Sciatic nerve (tissue), 2 donors: ENCODE data around the gene PCDHB5. TPM values are rescaled to one million over a fixed set of nuclear protein-coding genes. Genes with fewer than 3 reads are reported as not detected.

Experiments used
- ATAC-seq: fragments of 200-7000 bp; cut with Tn5 transposase; one replicate; pipeline ENCODE4 v1.9.1; 2020; ENCODE audit warnings: mild to moderate bottlenecking, moderate library complexity
- DNase-seq: peaks from one replicate; pipeline ENCODE4 v3.0.0-alpha.2; 2020; ENCODE audit warnings: low spot score
- intact Hi-C: fragments of 100-400 bp; cut with DNase I; formaldehyde crosslinking; loops from one replicate; pipeline ENCODE4 v1.14.2; 2022
- total RNA-seq: library from RNA; stranded (reverse); fragmentation: NEBNext Ultra II Directional; extraction: Animal tissue kit (Norgen Biotek cat#: 25700); gene quantifications from one replicate; pipeline ENCODE4 v1.2.1, GENCODE V29; 2021
- donor health status: DM: no; HTN: no; CAD: no.
- donor health status: DM: no; HTN: no; CAD: no.

PCDHB5 gene
- total RNA-seq, 1 donor from 2014 or later, result 4.4 TPM

- ATAC-seq (no peak), DNase-seq (no peak)
- intact Hi-C loops, result no loop called here
These were observed 52.0 kb downstream of the PCDHB5 start, which contains the start of gene PCDHB9 for GRCh38 chr5:141186897-141187512. Gene PCDHB9, plus strand, starts transcription at chr5:141187161. Its CDS starts 158 bp downstream, at chr5:141187319.

Other genes with a start within 250 kb of the PCDHB5 start
- gene PCDHAC1, start 208.9 kb upstream of the PCDHB5 start, total RNA-seq, result 0.71 TPM
- 2.4 TPM for gene PCDHAC2, start 168.7 kb upstream of the PCDHB5 start, total RNA-seq
- 0.09 TPM for gene PCDHB1, start 83.8 kb upstream of the PCDHB5 start, total RNA-seq
- 3.8 TPM for gene PCDHB2, start 40.6 kb upstream of the PCDHB5 start, total RNA-seq
- 4.5 TPM for gene PCDHB3, start 34.7 kb upstream of the PCDHB5 start, total RNA-seq
- 12.2 TPM for gene PCDHB4, start 13.4 kb upstream of the PCDHB5 start, total RNA-seq
- 2.4 TPM for gene PCDHB6, start 14.9 kb downstream of the PCDHB5 start, total RNA-seq
- 5.0 TPM for gene PCDHB7, start 37.4 kb downstream of the PCDHB5 start, total RNA-seq
- 4.5 TPM for gene PCDHB8, start 42.6 kb downstream of the PCDHB5 start, total RNA-seq
- 9.5 TPM for gene PCDHB16, start 47.2 kb downstream of the PCDHB5 start, total RNA-seq
- 3.7 TPM for gene PCDHB9, start 52.0 kb downstream of the PCDHB5 start, total RNA-seq
- 5.3 TPM for gene PCDHB10, start 57.1 kb downstream of the PCDHB5 start, total RNA-seq
- 9.9 TPM for gene PCDHB11, start 64.4 kb downstream of the PCDHB5 start, total RNA-seq
- gene PCDHB12, start 73.5 kb downstream of the PCDHB5 start, total RNA-seq, result 6.6 TPM
- 4.9 TPM for gene PCDHB13, start 78.7 kb downstream of the PCDHB5 start, total RNA-seq
- 5.3 TPM for gene PCDHB14, start 88.1 kb downstream of the PCDHB5 start, total RNA-seq
- gene PCDHB15, start 110.2 kb downstream of the PCDHB5 start, total RNA-seq, result 7.3 TPM
- gene SLC25A2, start 168.8 kb downstream of the PCDHB5 start, total RNA-seq, result 1.4 TPM
- gene TAF7, start 185.6 kb downstream of the PCDHB5 start, total RNA-seq, result 84.3 TPM
- gene PCDHGA1, start 195.3 kb downstream of the PCDHB5 start, total RNA-seq, result 1.4 TPM
- 13.5 TPM for gene PCDHGA2, start 203.6 kb downstream of the PCDHB5 start, total RNA-seq
- gene PCDHGA3, start 208.6 kb downstream of the PCDHB5 start, total RNA-seq, result 6.7 TPM
- gene PCDHGB1, start 214.9 kb downstream of the PCDHB5 start, total RNA-seq, result 7.8 TPM
- gene PCDHGA4, start 219.8 kb downstream of the PCDHB5 start, total RNA-seq, result 10.6 TPM
- 10.2 TPM for gene PCDHGB2, start 224.8 kb downstream of the PCDHB5 start, total RNA-seq
- gene PCDHGA5, start 229.0 kb downstream of the PCDHB5 start, total RNA-seq, result 8.8 TPM
- gene PCDHGB3, start 235.0 kb downstream of the PCDHB5 start, total RNA-seq, result 9.7 TPM
- gene PCDHGA6, start 238.7 kb downstream of the PCDHB5 start, total RNA-seq, result 10.3 TPM
- 7.3 TPM for gene PCDHGA7, start 247.5 kb downstream of the PCDHB5 start, total RNA-seq